Spinal cord (tissue), 10 donors: ENCODE results near the gene ZCCHC24. TPM values are rescaled to one million over a fixed set of nuclear protein-coding genes. Genes with fewer than 3 reads are reported as not detected.

ENCODE experiments used
- DNase-seq, 6 donors: peaks; one replicate each; pipeline versions ENCODE4 v3.0.0 to v3.0.0-alpha.2; 2013 to 2015; ENCODE audit warnings: low spot score in 6 of 6, low read depth in 4 of 6
- H3K27ac ChIP-seq: one replicate; pipeline ENCODE4 v1.5.1; 2013; ENCODE audit warnings: low read depth, low read length, control low read depth
- H3K27me3 ChIP-seq: one replicate; pipeline ENCODE4 v1.6.1; 2013; ENCODE audit warnings: low read length; ENCODE audit not compliant: control insufficient read depth, insufficient read depth
- H3K36me3 ChIP-seq: one replicate; pipeline ENCODE4 v1.6.1; 2013; ENCODE audit warnings: low read length; ENCODE audit not compliant: control insufficient read depth, insufficient read depth
- H3K4me1 ChIP-seq: one replicate; pipeline ENCODE4 v1.6.1; 2013; ENCODE audit warnings: low read length; ENCODE audit not compliant: control insufficient read depth, insufficient read depth
- H3K4me3 ChIP-seq: one replicate; pipeline ENCODE4 v1.5.1; 2013; ENCODE audit warnings: low read depth, low read length, control low read depth
- H3K9me3 ChIP-seq: one replicate; pipeline ENCODE4 v1.6.1; 2013; ENCODE audit warnings: low read length; ENCODE audit not compliant: control insufficient read depth, insufficient read depth
- WGBS: methylation state at CpG from one replicate; pipeline ENCODE4 v1.1.5; 2013; ENCODE audit warnings: missing lambda C conversion rate; ENCODE audit not compliant: insufficient coverage; 5-methylcytosine and 5-hydroxymethylcytosine counted together
- polyA plus RNA-seq, 2 donors: library from polyadenylated mRNA; unstranded; fragments of 120-200 nt; gene quantifications; one replicate each; pipeline ENCODE4 v1.2.1, GENCODE V29; 2013; ENCODE audit not compliant: insufficient read length in 2 of 2
- total RNA-seq, 2 donors: library from RNA; depleted of rRNA in 1 of 2; stranded (reverse); fragments of 120-200 nt in 1 of 2; fragments of >200 nt in 1 of 2; gene quantifications; one replicate each; pipeline versions ENCODE4 v1.2.3 to v1.2.4, GENCODE V29; 2013 to 2014
- donor health status: healthy.

ZCCHC24 gene
- total and polyA plus RNA-seq, 4 donors, result 22.9 to 75.2 (median 56.3) TPM

GRCh38 chr10:79442171-79443040 lies 3.0 kb downstream of the ZCCHC24 start:
- Histone ChIP-seq H3K9me3 (no peaks in the 10 kb centered on the region), H3K4me1 (peaks cover 80% of the 10 kb centered on the region), H3K4me3 (peak overlapping the region; percentile 65), H3K36me3 (peaks cover 7% of the 10 kb centered on the region), H3K27ac (peak overlapping the region; percentile 84), H3K27me3 (peaks cover 8% of the 10 kb centered on the region)
- DNase-seq, result peak in 4 of 6 donors; percentile 51 to 89 (median 78)
- 40% methylated on average over 7 of the region's 14 CpGs for WGBS

GRCh38 chr10:79441433-79441832 lies 4.0 kb downstream of the ZCCHC24 start:
- DNase-seq, result no peak
- Histone ChIP-seq H3K36me3 (peaks cover 17% of the 10 kb centered on the region), H3K27me3 (peaks cover 8% of the 10 kb centered on the region), H3K4me3 (no peak overlapping the region), H3K9me3 (no peaks in the 10 kb centered on the region), H3K27ac (peak overlapping the region; percentile 84), H3K4me1 (peaks cover 83% of the 10 kb centered on the region)
- WGBS, result no CpG with 5 or more reads among the region's 1 CpG

DNA sequence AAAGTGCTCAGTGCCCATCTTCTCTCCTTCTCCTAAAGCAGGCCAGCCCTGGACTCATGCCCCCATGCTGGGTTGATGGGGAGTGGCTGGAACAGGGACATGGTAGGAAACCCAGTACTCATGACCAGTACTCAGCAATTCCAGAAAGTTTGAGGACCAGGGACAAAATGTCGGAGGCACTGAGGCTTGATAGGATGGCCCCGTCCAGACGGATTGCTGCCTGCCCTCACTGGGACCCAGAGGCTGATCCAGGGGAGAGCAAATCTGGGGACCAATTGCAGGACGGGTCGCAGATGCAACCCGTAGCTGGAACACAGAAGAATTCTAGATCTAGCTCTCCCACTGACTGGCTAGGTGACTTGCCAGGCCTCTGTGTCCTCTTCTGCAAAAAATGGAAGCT lies 5.1 kb downstream of the ZCCHC24 start:
- no peak overlapping the region for H3K27ac ChIP-seq
- H3K4me3 ChIP-seq, result no peak overlapping the region
- peaks cover 8% of the 10 kb centered on the region for H3K27me3 ChIP-seq
- 84% methylated on average over 6 of the region's 6 CpGs for WGBS
- peaks cover 91% of the 10 kb centered on the region for H3K4me1 ChIP-seq
- no peaks in the 10 kb centered on the region for H3K9me3 ChIP-seq
- H3K36me3 ChIP-seq, result peaks cover 23% of the 10 kb centered on the region
- no peak for DNase-seq

DNA sequence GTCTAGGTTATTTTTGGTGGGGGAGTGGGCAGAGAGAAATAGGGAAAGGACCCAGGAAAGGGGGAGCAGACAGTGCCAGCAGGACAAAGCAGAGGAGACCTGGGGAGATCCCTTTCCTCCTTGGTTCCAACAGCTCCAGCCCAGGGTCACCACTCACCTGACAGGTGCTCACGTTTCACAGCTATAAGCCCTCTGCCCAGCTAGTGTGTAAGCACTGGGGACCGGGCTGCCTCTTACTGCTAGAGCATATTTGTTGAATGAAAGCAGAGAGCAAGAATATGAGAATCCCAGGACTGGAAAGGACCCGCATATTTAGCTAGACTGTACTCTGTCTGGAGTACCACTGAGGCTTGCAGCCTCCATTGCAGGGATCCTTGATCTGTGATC lies 6.7 kb downstream of the ZCCHC24 start:
- Histone ChIP-seq H3K4me3 (no peak overlapping the region), H3K9me3 (no peaks in the 10 kb centered on the region), H3K27ac (peak overlapping the region; percentile 70), H3K27me3 (no peaks in the 10 kb centered on the region), H3K36me3 (peaks cover 29% of the 10 kb centered on the region), H3K4me1 (peaks cover 94% of the 10 kb centered on the region)
- no peak for DNase-seq
- 83% methylated on average over 2 of the region's 3 CpGs for WGBS

DNA sequence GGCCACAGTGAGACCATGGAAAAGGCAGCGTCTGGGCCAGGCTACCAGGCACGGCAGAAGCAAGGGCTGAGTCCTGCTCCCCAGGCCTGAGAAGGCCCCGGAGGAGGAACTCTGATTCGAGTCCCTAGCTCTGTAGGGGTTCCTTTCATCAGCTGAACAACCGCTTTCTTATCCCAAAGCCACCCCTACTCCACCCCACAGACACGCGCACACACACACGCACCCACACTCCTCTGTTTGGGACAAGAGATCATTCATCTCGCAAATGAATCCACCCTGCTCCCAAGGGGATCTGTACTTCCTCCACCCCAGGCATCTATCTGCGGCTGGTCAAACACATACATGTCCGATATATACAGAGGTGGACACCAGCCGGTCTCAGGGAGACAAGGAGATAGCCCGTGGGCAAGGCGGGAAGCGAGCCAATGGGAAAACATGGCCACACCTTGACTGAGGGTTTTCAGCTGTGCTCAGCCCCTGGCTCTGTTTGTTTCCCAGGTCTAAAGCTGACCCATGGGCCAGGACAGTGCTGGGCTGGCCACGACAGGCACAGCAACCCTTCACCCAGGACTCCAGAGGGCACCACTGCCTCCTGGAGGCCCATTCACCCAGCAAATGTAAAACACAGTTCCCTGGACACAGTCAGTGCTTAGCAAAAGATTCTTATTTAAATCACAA lies 7.3 kb downstream of the ZCCHC24 start:
- DNase-seq, result peak in 1 of 6 donors; percentile 29
- Histone ChIP-seq H3K27ac (peak overlapping the region; percentile 70), H3K4me3 (no peak overlapping the region), H3K27me3 (no peaks in the 10 kb centered on the region), H3K4me1 (peaks cover 96% of the 10 kb centered on the region), H3K36me3 (peaks cover 34% of the 10 kb centered on the region), H3K9me3 (no peaks in the 10 kb centered on the region)
- 53% methylated on average over 15 of the region's 16 CpGs for WGBS

DNA sequence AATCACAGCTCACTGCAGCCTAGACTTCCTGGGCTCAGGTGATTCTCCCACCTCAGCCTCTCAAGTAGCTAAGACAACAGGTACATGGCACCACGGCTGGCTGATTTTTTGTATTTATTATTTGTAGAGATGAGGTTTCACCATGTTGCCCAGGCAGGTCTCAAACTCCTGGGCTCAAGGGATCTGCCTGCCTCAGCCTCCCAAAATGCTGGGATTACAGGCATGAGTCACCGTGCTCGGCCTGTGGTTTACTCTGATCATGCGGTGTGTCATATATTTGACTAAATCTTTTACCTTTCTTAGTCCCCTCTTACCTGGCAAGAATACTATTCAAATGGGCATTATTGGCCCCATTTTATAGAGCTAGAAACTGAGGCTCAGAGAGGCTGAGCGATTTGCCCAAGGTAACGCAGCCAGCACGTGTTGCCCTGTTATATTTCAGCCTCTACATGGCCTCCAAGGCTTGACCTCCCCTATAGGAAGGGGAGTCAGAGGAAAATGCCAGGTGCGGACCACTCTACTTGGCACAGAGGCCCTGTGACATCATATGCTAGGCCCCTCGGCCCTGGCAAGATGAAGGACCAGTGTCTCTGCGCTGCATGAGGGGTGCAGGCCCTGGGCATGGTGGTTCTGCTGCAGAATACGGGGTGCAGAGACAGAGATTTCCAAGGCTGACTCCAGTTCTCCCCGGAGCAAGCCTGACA lies 8.2 kb downstream of the ZCCHC24 start:
- H3K9me3 ChIP-seq, result no peaks in the 10 kb centered on the region
- WGBS, result 95% methylated on average over 8 of the region's 12 CpGs
- H3K27ac ChIP-seq, result peak overlapping the region; percentile 70
- no peak overlapping the region for H3K4me3 ChIP-seq
- H3K36me3 ChIP-seq, result peaks cover 39% of the 10 kb centered on the region
- DNase-seq, result no peak
- H3K27me3 ChIP-seq, result no peaks in the 10 kb centered on the region
- H3K4me1 ChIP-seq, result peaks cover 92% of the 10 kb centered on the region

DNA sequence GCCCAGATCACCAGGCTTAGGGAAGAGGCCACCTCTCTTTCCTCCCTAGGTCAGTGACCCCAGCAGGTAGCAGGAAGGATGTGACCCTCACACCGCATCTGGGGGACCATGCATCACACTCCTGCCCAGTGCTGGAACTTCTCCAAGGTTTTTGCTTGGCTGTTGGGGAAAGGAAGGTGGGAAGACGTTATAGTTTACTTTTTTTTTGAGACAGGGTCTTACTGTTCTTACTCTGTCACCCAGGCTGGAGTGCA lies 8.6 kb downstream of the ZCCHC24 start:
- H3K36me3 ChIP-seq, result peaks cover 44% of the 10 kb centered on the region
- no peaks in the 10 kb centered on the region for H3K9me3 ChIP-seq
- no peak overlapping the region for H3K4me3 ChIP-seq
- no peak for DNase-seq
- WGBS, result 40% methylated on average over 1 of the region's 2 CpGs
- H3K27ac ChIP-seq, result no peak overlapping the region
- peaks cover 92% of the 10 kb centered on the region for H3K4me1 ChIP-seq
- H3K27me3 ChIP-seq, result no peaks in the 10 kb centered on the region

GRCh38 chr10:79436066-79436849 lies 9.2 kb downstream of the ZCCHC24 start:
- H3K36me3 ChIP-seq, result peaks cover 46% of the 10 kb centered on the region
- H3K4me3 ChIP-seq, result no peak overlapping the region
- H3K9me3 ChIP-seq, result no peaks in the 10 kb centered on the region
- H3K4me1 ChIP-seq, result peaks cover 93% of the 10 kb centered on the region
- 93% methylated on average over 16 of the region's 17 CpGs for WGBS
- peak overlapping the region; percentile 75 for H3K27ac ChIP-seq
- no peak for DNase-seq
- no peaks in the 10 kb centered on the region for H3K27me3 ChIP-seq
